Measurements from ENCODE around the gene ALDH3A2. TPM values are rescaled to one million over a fixed set of nuclear protein-coding genes. Genes with fewer than 3 reads are reported as not detected.

Gene ALDH3A2
- total and polyA plus RNA-seq, 2 of the 8 experiments (the other 6 are each of a cell fraction or from before 2014, with no cell fraction given) = 20.6 to 72.9 TPM

DNA sequence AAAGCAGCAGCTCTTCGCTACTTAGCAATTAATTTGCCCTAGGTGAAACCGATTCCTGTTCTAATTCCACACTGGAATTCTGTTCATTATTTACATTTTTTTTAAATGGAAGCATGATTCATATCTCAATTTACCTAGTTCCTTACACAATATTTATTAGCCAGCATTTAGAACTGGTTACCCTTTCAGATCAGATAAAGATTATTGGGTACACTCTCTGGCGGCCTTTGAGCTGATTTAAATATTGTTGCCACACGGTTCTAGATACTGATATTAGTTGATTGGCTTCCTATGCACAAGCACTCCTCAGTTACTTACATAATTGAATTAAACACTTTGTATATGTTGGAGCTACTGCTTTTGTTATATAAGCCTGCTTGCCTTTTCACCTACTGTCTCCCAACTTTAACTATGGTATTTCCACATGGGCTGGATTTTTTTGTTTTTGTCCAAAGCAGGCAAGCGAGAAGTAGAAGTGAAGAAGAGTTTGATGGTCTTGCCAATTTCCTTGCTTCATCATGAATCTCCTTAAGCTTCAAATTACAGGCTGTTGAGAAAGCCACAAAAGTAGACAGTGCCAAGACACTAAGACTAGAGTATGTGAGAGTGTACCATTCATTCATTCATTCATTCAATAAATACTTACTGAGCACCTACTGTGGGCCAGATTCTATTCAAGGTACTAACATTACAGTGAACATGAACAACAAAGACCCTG lies 3.9 kb upstream of the ALDH3A2 start (continued):
- TF ChIP-seq, protein P1, sequence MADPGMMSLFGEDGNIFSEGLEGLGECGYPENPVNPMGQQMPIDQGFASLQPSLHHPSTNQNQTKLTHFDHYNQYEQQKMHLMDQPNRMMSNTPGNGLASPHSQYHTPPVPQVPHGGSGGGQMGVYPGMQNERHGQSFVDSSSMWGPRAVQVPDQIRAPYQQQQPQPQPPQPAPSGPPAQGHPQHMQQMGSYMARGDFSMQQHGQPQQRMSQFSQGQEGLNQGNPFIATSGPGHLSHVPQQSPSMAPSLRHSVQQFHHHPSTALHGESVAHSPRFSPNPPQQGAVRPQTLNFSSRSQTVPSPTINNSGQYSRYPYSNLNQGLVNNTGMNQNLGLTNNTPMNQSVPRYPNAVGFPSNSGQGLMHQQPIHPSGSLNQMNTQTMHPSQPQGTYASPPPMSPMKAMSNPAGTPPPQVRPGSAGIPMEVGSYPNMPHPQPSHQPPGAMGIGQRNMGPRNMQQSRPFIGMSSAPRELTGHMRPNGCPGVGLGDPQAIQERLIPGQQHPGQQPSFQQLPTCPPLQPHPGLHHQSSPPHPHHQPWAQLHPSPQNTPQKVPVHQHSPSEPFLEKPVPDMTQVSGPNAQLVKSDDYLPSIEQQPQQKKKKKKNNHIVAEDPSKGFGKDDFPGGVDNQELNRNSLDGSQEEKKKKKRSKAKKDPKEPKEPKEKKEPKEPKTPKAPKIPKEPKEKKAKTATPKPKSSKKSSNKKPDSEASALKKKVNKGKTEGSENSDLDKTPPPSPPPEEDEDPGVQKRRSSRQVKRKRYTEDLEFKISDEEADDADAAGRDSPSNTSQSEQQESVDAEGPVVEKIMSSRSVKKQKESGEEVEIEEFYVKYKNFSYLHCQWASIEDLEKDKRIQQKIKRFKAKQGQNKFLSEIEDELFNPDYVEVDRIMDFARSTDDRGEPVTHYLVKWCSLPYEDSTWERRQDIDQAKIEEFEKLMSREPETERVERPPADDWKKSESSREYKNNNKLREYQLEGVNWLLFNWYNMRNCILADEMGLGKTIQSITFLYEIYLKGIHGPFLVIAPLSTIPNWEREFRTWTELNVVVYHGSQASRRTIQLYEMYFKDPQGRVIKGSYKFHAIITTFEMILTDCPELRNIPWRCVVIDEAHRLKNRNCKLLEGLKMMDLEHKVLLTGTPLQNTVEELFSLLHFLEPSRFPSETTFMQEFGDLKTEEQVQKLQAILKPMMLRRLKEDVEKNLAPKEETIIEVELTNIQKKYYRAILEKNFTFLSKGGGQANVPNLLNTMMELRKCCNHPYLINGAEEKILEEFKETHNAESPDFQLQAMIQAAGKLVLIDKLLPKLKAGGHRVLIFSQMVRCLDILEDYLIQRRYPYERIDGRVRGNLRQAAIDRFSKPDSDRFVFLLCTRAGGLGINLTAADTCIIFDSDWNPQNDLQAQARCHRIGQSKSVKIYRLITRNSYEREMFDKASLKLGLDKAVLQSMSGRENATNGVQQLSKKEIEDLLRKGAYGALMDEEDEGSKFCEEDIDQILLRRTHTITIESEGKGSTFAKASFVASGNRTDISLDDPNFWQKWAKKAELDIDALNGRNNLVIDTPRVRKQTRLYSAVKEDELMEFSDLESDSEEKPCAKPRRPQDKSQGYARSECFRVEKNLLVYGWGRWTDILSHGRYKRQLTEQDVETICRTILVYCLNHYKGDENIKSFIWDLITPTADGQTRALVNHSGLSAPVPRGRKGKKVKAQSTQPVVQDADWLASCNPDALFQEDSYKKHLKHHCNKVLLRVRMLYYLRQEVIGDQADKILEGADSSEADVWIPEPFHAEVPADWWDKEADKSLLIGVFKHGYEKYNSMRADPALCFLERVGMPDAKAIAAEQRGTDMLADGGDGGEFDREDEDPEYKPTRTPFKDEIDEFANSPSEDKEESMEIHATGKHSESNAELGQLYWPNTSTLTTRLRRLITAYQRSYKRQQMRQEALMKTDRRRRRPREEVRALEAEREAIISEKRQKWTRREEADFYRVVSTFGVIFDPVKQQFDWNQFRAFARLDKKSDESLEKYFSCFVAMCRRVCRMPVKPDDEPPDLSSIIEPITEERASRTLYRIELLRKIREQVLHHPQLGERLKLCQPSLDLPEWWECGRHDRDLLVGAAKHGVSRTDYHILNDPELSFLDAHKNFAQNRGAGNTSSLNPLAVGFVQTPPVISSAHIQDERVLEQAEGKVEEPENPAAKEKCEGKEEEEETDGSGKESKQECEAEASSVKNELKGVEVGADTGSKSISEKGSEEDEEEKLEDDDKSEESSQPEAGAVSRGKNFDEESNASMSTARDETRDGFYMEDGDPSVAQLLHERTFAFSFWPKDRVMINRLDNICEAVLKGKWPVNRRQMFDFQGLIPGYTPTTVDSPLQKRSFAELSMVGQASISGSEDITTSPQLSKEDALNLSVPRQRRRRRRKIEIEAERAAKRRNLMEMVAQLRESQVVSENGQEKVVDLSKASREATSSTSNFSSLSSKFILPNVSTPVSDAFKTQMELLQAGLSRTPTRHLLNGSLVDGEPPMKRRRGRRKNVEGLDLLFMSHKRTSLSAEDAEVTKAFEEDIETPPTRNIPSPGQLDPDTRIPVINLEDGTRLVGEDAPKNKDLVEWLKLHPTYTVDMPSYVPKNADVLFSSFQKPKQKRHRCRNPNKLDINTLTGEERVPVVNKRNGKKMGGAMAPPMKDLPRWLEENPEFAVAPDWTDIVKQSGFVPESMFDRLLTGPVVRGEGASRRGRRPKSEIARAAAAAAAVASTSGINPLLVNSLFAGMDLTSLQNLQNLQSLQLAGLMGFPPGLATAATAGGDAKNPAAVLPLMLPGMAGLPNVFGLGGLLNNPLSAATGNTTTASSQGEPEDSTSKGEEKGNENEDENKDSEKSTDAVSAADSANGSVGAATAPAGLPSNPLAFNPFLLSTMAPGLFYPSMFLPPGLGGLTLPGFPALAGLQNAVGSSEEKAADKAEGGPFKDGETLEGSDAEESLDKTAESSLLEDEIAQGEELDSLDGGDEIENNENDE (IDR thresholded peaks at IDR 0.05; ENCODE audit: insufficient replicate concordance, low read length) = no peak
- TF ChIP-seq GTF2F1 (IDR thresholded peaks at IDR 0.05; ENCODE audit: borderline replicate concordance, low read depth, low read length) = no peak
- TF ChIP-seq CBX5 (IDR thresholded peaks at IDR 0.05; ENCODE audit: low read depth, low read length) = no peak
- no peak for TF ChIP-seq KDM1A (IDR thresholded peaks at IDR 0.05; ENCODE audit: borderline replicate concordance, low read length)
- TF ChIP-seq ASH2L (IDR thresholded peaks at IDR 0.05; ENCODE audit: low read length) = no peak
- no peak for TF ChIP-seq SRF (IDR thresholded peaks at IDR 0.05; ENCODE audit: low read depth, low read length)
- no peak for TF ChIP-seq RFX5 (IDR thresholded peaks at IDR 0.05; ENCODE audit: borderline replicate concordance, low read depth, low read length)
- TF ChIP-seq POLR2AphosphoS5 (IDR thresholded peaks at IDR 0.05; ENCODE audit: low read depth, low read length) = no peak
- no peak for TF ChIP-seq SIN3A (conservative IDR thresholded peaks at IDR 0.05 in 1 of 2, IDR thresholded peaks at IDR 0.05 in 1 of 2; ENCODE audit: low read depth in 1 of 2, low read length in 2 of 2)
- TF ChIP-seq, protein P2, sequence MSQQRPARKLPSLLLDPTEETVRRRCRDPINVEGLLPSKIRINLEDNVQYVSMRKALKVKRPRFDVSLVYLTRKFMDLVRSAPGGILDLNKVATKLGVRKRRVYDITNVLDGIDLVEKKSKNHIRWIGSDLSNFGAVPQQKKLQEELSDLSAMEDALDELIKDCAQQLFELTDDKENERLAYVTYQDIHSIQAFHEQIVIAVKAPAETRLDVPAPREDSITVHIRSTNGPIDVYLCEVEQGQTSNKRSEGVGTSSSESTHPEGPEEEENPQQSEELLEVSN (IDR thresholded peaks at IDR 0.05) = no peak

Measured in H1 (cell line).